K562 (cell line): ENCODE data around the gene WASL. TPM values are rescaled to one million over a fixed set of nuclear protein-coding genes. Genes with fewer than 3 reads are reported as not detected.

ENCODE experiments used
- CHD2 ChIP-seq: IDR thresholded peaks from 2 replicates; pipeline ENCODE4 v1.6.1; 2011; ENCODE audit warnings: low read depth, low read length
- CREB1 ChIP-seq, 2 experiments: sonication (generic) in 1 of 2; formaldehyde crosslinking in 1 of 2; IDR thresholded peaks; 2 replicates each; pipeline versions ENCODE4 v1.6.1 to v1.8.0; 2012 to 2022; ENCODE audit warnings: inconsistent platforms in 1 of 2, mild to moderate bottlenecking in 1 of 2, missing genetic modification reagents in 1 of 2, moderate library complexity in 1 of 2
- EP300 ChIP-seq: IDR thresholded peaks from 2 replicates; pipeline ENCODE4 v1.6.1; 2012; ENCODE audit warnings: low read length, improper control_type of control experiment
- L3MBTL2 ChIP-seq: fragments of 450-650 bp; IDR thresholded peaks from 2 replicates; pipeline ENCODE4 v1.6.1; 2016; ENCODE audit warnings: mild to moderate bottlenecking, moderate library complexity
- SIN3A ChIP-seq, 2 experiments: fragments of 150-350 bp in 1 of 2; IDR thresholded peaks; 2 replicates each; pipeline ENCODE4 v1.6.1; 2011 to 2016; ENCODE audit warnings: borderline replicate concordance in 2 of 2, low read depth in 2 of 2, low read length in 2 of 2, mild to moderate bottlenecking in 2 of 2, moderate library complexity in 2 of 2; ENCODE audit not compliant: control insufficient read depth in 1 of 2
- SMARCB1 ChIP-seq: IDR thresholded peaks from 2 replicates; pipeline ENCODE4 v1.6.1; 2011; ENCODE audit warnings: improper control_type of control experiment, low read depth; ENCODE audit not compliant: insufficient read length
- SNRNP70 ChIP-seq: fragments of 200-400 bp; formaldehyde crosslinking; optimal IDR thresholded peaks from 2 replicates; pipeline ENCODE3; 2017; ENCODE audit warnings: low read depth, low read length
- SRSF9 ChIP-seq: fragments of 200-400 bp; formaldehyde crosslinking; IDR thresholded peaks from 2 replicates; pipeline ENCODE4 v1.6.1; 2017; ENCODE audit warnings: low read depth, low read length, borderline replicate concordance
- ZFP36 ChIP-seq: fragments of 150-350 bp; IDR thresholded peaks from 2 replicates; pipeline ENCODE4 v1.6.1; 2018; ENCODE audit warnings: low read length, low read depth; ENCODE audit not compliant: partially characterized antibody
- ZNF12 ChIP-seq: sonication (generic); formaldehyde crosslinking; IDR thresholded peaks from 2 replicates; pipeline ENCODE4 v1.4.0; 2020; ENCODE audit warnings: mild to moderate bottlenecking, missing genetic modification reagents
- ZNF133 ChIP-seq: fragments of 250-450 bp; sonication (Bioruptor Pico); IDR thresholded peaks from 2 replicates; pipeline ENCODE4 v1.4.0; 2020; ENCODE audit warnings: mild to moderate bottlenecking
- ZNF282 ChIP-seq: sonication (generic); formaldehyde crosslinking; IDR thresholded peaks from 2 replicates; pipeline ENCODE4 v1.8.1; 2023; ENCODE audit warnings: missing genetic modification reagents
- ZNF384 ChIP-seq: IDR thresholded peaks from 2 replicates; pipeline ENCODE4 v1.6.1; 2012; ENCODE audit warnings: low read depth, low read length, improper control_type of control experiment
- polyA plus RNA-seq, 8 experiments: library from polyadenylated mRNA; depleted of rRNA in 4 of 8; stranded (reverse) in 5 of 8; unstranded in 3 of 8; fragments of >200 nt; fragmentation: Nextera tagmentation in 2 of 8; fragmentation: Illumina TruSeq in 1 of 8; extraction: Ambion mirVana in 2 of 8; extraction: Trizol in 1 of 8; gene quantifications; 2 replicates each; pipeline versions ENCODE4 v1.2.1 to v1.2.3, GENCODE V29; 2011 to 2014; ENCODE audit warnings: inconsistent platforms in 1 of 8, missing spikeins in 1 of 8
- total RNA-seq, 7 experiments: library from RNA; depleted of rRNA in 6 of 7; stranded (reverse); fragments of >200 nt in 6 of 7; fragmentation: Illumina TruSeq in 2 of 7; extraction: Trizol in 2 of 7; gene quantifications; 2 replicates each; pipeline versions ENCODE4 v1.2.1 to v1.2.3, GENCODE V29; 2011 to 2021; ENCODE audit warnings: low replicate concordance in 1 of 7
- TF ChIP-seq, protein P1 (sequence below): sonication (generic); formaldehyde crosslinking; IDR thresholded peaks from 2 replicates; pipeline ENCODE4 v1.8.0; 2022; ENCODE audit warnings: mild to moderate bottlenecking, missing genetic modification reagents
- TF ChIP-seq, protein P2 (sequence below): fragments of 250-450 bp; sonication (Bioruptor Pico); IDR thresholded peaks from 2 replicates; pipeline ENCODE4 v1.8.0; 2021; ENCODE audit warnings: mild to moderate bottlenecking, moderate library complexity
- TF ChIP-seq, protein P3 (sequence below): sonication (generic); formaldehyde crosslinking; IDR thresholded peaks from 2 replicates; pipeline ENCODE4 v1.8.0; 2022; ENCODE audit warnings: missing genetic modification reagents, mild to moderate bottlenecking, borderline replicate concordance
- TF ChIP-seq, protein P4 (sequence below): fragments of 450-650 bp; IDR thresholded peaks from 2 replicates; pipeline ENCODE4 v1.6.1; 2018; ENCODE audit not compliant: partially characterized antibody

Gene WASL
- total and polyA plus RNA-seq, 9 of the 15 experiments (the other 6 are each of a cell fraction or from before 2014, with no cell fraction given), result 3.2 to 13.9 (median 8.3) TPM

DNA sequence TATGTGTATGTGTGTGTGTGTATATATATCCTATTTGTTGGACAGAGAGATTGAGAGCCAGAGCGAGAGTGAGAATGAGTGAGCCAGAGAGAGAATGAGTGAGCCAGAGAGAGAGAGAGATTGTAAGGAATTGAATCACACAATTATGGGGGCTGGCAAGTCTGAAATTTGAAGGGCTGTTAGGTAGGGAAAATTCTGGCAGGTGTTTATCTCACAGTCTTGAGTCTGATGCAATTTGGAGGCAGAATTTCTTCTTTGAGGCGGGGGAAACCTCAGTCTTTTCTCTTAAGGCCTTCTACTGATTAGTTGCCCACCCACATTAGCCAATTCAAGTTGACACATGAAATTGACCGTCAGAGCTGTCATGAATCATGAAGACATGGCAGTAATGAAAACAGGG is 41.0 kb upstream of the WASL start (continued):
- TF ChIP-seq, protein P1, sequence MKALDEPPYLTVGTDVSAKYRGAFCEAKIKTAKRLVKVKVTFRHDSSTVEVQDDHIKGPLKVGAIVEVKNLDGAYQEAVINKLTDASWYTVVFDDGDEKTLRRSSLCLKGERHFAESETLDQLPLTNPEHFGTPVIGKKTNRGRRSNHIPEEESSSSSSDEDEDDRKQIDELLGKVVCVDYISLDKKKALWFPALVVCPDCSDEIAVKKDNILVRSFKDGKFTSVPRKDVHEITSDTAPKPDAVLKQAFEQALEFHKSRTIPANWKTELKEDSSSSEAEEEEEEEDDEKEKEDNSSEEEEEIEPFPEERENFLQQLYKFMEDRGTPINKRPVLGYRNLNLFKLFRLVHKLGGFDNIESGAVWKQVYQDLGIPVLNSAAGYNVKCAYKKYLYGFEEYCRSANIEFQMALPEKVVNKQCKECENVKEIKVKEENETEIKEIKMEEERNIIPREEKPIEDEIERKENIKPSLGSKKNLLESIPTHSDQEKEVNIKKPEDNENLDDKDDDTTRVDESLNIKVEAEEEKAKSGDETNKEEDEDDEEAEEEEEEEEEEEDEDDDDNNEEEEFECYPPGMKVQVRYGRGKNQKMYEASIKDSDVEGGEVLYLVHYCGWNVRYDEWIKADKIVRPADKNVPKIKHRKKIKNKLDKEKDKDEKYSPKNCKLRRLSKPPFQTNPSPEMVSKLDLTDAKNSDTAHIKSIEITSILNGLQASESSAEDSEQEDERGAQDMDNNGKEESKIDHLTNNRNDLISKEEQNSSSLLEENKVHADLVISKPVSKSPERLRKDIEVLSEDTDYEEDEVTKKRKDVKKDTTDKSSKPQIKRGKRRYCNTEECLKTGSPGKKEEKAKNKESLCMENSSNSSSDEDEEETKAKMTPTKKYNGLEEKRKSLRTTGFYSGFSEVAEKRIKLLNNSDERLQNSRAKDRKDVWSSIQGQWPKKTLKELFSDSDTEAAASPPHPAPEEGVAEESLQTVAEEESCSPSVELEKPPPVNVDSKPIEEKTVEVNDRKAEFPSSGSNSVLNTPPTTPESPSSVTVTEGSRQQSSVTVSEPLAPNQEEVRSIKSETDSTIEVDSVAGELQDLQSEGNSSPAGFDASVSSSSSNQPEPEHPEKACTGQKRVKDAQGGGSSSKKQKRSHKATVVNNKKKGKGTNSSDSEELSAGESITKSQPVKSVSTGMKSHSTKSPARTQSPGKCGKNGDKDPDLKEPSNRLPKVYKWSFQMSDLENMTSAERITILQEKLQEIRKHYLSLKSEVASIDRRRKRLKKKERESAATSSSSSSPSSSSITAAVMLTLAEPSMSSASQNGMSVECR (CRISPR knock-in tag), result no peak
- TF ChIP-seq ZNF384, result no peak
- TF ChIP-seq ZNF133 (CRISPR knock-in tag), result no peak
- TF ChIP-seq, protein P2, sequence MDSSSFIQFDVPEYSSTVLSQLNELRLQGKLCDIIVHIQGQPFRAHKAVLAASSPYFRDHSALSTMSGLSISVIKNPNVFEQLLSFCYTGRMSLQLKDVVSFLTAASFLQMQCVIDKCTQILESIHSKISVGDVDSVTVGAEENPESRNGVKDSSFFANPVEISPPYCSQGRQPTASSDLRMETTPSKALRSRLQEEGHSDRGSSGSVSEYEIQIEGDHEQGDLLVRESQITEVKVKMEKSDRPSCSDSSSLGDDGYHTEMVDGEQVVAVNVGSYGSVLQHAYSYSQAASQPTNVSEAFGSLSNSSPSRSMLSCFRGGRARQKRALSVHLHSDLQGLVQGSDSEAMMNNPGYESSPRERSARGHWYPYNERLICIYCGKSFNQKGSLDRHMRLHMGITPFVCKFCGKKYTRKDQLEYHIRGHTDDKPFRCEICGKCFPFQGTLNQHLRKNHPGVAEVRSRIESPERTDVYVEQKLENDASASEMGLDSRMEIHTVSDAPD (CRISPR knock-in tag), result no peak
- no peak for TF ChIP-seq SNRNP70
- no peak for TF ChIP-seq ZNF12 (CRISPR knock-in tag)
- TF ChIP-seq EP300, result peak; percentile 83
- TF ChIP-seq SRSF9, result no peak
- no peak for TF ChIP-seq SMARCB1
- TF ChIP-seq CHD2, result no peak
- TF ChIP-seq SIN3A (IDR thresholded peaks at IDR 0.05; ENCODE audit: borderline replicate concordance in 2 of 2, control insufficient read depth in 1 of 2, low read depth in 2 of 2, low read length in 2 of 2), result no peak
- TF ChIP-seq ZFP36, result no peak
- no peak for TF ChIP-seq ZNF282 (CRISPR knock-in tag)
- TF ChIP-seq, protein P3, sequence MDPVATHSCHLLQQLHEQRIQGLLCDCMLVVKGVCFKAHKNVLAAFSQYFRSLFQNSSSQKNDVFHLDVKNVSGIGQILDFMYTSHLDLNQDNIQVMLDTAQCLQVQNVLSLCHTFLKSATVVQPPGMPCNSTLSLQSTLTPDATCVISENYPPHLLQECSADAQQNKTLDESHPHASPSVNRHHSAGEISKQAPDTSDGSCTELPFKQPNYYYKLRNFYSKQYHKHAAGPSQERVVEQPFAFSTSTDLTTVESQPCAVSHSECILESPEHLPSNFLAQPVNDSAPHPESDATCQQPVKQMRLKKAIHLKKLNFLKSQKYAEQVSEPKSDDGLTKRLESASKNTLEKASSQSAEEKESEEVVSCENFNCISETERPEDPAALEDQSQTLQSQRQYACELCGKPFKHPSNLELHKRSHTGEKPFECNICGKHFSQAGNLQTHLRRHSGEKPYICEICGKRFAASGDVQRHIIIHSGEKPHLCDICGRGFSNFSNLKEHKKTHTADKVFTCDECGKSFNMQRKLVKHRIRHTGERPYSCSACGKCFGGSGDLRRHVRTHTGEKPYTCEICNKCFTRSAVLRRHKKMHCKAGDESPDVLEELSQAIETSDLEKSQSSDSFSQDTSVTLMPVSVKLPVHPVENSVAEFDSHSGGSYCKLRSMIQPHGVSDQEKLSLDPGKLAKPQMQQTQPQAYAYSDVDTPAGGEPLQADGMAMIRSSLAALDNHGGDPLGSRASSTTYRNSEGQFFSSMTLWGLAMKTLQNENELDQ (CRISPR knock-in tag), result no peak
- TF ChIP-seq, protein P4, sequence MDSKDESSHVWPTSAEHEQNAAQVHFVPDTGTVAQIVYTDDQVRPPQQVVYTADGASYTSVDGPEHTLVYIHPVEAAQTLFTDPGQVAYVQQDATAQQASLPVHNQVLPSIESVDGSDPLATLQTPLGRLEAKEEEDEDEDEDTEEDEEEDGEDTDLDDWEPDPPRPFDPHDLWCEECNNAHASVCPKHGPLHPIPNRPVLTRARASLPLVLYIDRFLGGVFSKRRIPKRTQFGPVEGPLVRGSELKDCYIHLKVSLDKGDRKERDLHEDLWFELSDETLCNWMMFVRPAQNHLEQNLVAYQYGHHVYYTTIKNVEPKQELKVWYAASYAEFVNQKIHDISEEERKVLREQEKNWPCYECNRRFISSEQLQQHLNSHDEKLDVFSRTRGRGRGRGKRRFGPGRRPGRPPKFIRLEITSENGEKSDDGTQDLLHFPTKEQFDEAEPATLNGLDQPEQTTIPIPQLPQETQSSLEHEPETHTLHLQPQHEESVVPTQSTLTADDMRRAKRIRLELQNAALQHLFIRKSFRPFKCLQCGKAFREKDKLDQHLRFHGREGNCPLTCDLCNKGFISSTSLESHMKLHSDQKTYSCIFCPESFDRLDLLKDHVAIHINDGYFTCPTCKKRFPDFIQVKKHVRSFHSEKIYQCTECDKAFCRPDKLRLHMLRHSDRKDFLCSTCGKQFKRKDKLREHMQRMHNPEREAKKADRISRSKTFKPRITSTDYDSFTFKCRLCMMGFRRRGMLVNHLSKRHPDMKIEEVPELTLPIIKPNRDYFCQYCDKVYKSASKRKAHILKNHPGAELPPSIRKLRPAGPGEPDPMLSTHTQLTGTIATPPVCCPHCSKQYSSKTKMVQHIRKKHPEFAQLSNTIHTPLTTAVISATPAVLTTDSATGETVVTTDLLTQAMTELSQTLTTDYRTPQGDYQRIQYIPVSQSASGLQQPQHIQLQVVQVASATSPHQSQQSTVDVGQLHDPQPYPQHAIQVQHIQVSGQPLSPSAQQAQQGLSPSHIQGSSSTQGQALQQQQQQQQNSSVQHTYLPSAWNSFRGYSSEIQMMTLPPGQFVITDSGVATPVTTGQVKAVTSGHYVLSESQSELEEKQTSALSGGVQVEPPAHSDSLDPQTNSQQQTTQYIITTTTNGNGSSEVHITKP, result no peak
- TF ChIP-seq CREB1 (IDR thresholded peaks at IDR 0.05), result no peak
- no peak for TF ChIP-seq CREB1 (CRISPR knock-in tag; IDR thresholded peaks at IDR 0.05)
- TF ChIP-seq L3MBTL2, result peak; percentile 75
